Hepatocyte (in vitro differentiated cells): Measurements from ENCODE around the gene DRC1.

ENCODE experiments used
- EZH2 ChIP-seq: fragments of 200-600 bp; sonication (generic); IDR thresholded peaks from 2 replicates; pipeline ENCODE4 v1.6.1; 2016; ENCODE audit warnings: antibody characterized with exemption, mild to moderate bottlenecking, borderline replicate concordance
- EZH2phosphoT487 ChIP-seq: fragments of 200-600 bp; sonication (generic); IDR thresholded peaks from one replicate; pipeline ENCODE4 v1.6.1; 2018; ENCODE audit warnings: antibody characterized with exemption, mild to moderate bottlenecking, low read depth, moderate library complexity; ENCODE audit not compliant: unreplicated experiment, severe bottlenecking
- TF ChIP-seq, protein P1 (sequence below): fragments of 200-600 bp; sonication (generic); IDR thresholded peaks from 2 replicates; pipeline ENCODE4 v1.5.1; 2016; ENCODE audit warnings: antibody characterized with exemption, mild to moderate bottlenecking; ENCODE audit not compliant: poor library complexity

DNA sequence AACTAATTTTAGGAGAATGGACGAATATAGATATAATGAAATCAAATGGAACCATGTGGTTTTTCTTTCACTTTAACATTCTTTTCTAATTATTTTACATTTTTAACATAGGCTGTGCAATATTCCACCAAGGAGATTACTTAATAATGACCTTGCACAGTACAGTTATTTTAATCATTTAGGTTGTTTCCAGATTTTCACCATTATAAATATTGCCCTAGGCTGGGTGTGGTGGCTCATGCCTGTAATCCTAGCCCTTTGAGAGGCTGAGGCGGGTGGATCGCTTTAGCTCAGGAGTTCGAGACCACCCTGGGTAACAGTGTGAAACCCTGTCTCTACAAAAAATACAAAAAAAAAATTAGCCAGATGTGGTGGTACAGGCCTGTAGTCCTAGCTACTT lies 14.5 kb upstream of the DRC1 start:
- TF ChIP-seq, protein P1, sequence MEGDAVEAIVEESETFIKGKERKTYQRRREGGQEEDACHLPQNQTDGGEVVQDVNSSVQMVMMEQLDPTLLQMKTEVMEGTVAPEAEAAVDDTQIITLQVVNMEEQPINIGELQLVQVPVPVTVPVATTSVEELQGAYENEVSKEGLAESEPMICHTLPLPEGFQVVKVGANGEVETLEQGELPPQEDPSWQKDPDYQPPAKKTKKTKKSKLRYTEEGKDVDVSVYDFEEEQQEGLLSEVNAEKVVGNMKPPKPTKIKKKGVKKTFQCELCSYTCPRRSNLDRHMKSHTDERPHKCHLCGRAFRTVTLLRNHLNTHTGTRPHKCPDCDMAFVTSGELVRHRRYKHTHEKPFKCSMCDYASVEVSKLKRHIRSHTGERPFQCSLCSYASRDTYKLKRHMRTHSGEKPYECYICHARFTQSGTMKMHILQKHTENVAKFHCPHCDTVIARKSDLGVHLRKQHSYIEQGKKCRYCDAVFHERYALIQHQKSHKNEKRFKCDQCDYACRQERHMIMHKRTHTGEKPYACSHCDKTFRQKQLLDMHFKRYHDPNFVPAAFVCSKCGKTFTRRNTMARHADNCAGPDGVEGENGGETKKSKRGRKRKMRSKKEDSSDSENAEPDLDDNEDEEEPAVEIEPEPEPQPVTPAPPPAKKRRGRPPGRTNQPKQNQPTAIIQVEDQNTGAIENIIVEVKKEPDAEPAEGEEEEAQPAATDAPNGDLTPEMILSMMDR, result no peak
- no peak for TF ChIP-seq EZH2
- no peak for TF ChIP-seq EZH2phosphoT487
